ENCODE data around the gene P3H1. TPM values are rescaled to one million over a fixed set of nuclear protein-coding genes. Genes with fewer than 3 reads are reported as not detected.
"Not testable (repeated sequence)": the region's sequence is repeated elsewhere in the genome, so short reads cannot be mapped to it uniquely, and the experiment has no call there.

Gene P3H1
- total and polyA plus RNA-seq, 2 donors (not counting 1 experiment from before 2014, with no cell fraction given), result 42.2 to 51.3 TPM

GRCh38 chr1:42815941-42816584 lies 49.2 kb upstream of the P3H1 start:
- H3K27ac ChIP-seq (ENCODE audit: low read length in 2 of 2), result peak overlapping the region; percentile 65 to 81
- peak overlapping the region; percentile 92 for H2AFZ ChIP-seq (ENCODE audit: insufficient read depth, low read depth, low read length, poor library complexity, severe bottlenecking)
- TF ChIP-seq CTCF (IDR thresholded peaks at IDR 0.05), result no peak
- Mint-ChIP-seq H3K4me3 (peak overlapping the region; percentile 89), H3K27ac (peak overlapping the region; percentile 92), H3K9me3 (ENCODE audit: insufficient read depth) (no peaks in the 10 kb centered on the region), H3K27me3 (no peaks in the 10 kb centered on the region), H3K4me1 (peaks cover 20% of the 10 kb centered on the region)
- H3K79me2 ChIP-seq (ENCODE audit: control insufficient read depth, insufficient read depth, low read length), result peaks cover 21% of the 10 kb centered on the region
- intact Hi-C loops (cut with micrococcal nuclease), result loop anchor here (2.0 kb wide), 3 partner anchors 143 to 357 kb away; partner anchors contain the start of genes CFAP57, EBNA1BP2 and SLC2A1
- H3K4me3 ChIP-seq (ENCODE audit: control extremely low read depth in 1 of 5, extremely low read depth in 1 of 5, insufficient read depth in 1 of 5, low read depth in 2 of 5, low read length in 4 of 5), result peak overlapping the region; percentile 57 to 82 (median 77)
- no peaks in the 10 kb centered on the region for H3K9me3 ChIP-seq (ENCODE audit: control extremely low read depth in 1 of 3, control insufficient read depth in 2 of 3, insufficient read depth in 1 of 3, low read length in 2 of 3)
- DNase-seq, result peak; percentile 41
- POLR2A ChIA-PET, result interaction anchor here (0.6 to 2.4 kb wide), 3 partner anchors 30 to 405 kb away, joined by 4 to 16 read pairs (median 4); partner anchors contain the start of gene ZNF691
- ATAC-seq (ENCODE audit: low read depth), result no peak
- H4K20me1 ChIP-seq (ENCODE audit: control insufficient read depth, insufficient read depth, low read length, poor library complexity, severe bottlenecking), result no peaks in the 10 kb centered on the region
- peaks cover 2 to 3% of the 10 kb centered on the region in 2 experiments for H3K36me3 ChIP-seq (replicated peaks in 1 of 2; ENCODE audit: control extremely low read depth in 1 of 2, control insufficient read depth in 1 of 2, extremely low read depth in 1 of 2, insufficient read depth in 2 of 2, low read length in 1 of 2)
- CTCF ChIA-PET, result interaction anchor here (0.6 to 1.7 kb wide), 4 partner anchors 9 to 257 kb away, joined by 3 to 6 read pairs (median 3); partner anchors contain the start of genes C1orf50 and P3H1
- H3K4me2 ChIP-seq (replicated peaks; ENCODE audit: low read depth, low read length, poor library complexity, severe bottlenecking), result peak overlapping the region; percentile 89
- H3K9ac ChIP-seq (ENCODE audit: low read length), result peak overlapping the region; percentile 81
- no peaks in the 10 kb centered on the region for H3K27me3 ChIP-seq (replicated peaks in 1 of 4; ENCODE audit: control extremely low read depth in 1 of 4, control insufficient read depth in 3 of 4, insufficient read depth in 4 of 4, low read length in 3 of 4)
- 44% methylated on average over 5 of the region's 7 CpGs for WGBS (ENCODE audit: insufficient coverage)
- peaks cover 13% of the 10 kb centered on the region in 2 donors for H3K4me1 ChIP-seq (ENCODE audit: control insufficient read depth in 2 of 2, insufficient read depth in 2 of 2, low read length in 2 of 2)

- H3K36me3 ChIP-seq (replicated peaks in 1 of 2; ENCODE audit: control extremely low read depth in 1 of 2, control insufficient read depth in 1 of 2, extremely low read depth in 1 of 2, insufficient read depth in 2 of 2, low read length in 1 of 2); H3K27me3 ChIP-seq (replicated peaks in 1 of 4; ENCODE audit: control extremely low read depth in 1 of 4, control insufficient read depth in 3 of 4, insufficient read depth in 4 of 4, low read length in 3 of 4); H3K4me3 Mint-ChIP-seq; H3K9me3 ChIP-seq (ENCODE audit: control extremely low read depth in 1 of 3, control insufficient read depth in 2 of 3, insufficient read depth in 1 of 3, low read length in 2 of 3); H3K4me3 ChIP-seq (ENCODE audit: control extremely low read depth in 1 of 5, extremely low read depth in 1 of 5, insufficient read depth in 1 of 5, low read depth in 2 of 5, low read length in 4 of 5); H2AFZ ChIP-seq (ENCODE audit: insufficient read depth, low read depth, low read length, poor library complexity, severe bottlenecking); H3K4me2 ChIP-seq (replicated peaks; ENCODE audit: low read depth, low read length, poor library complexity, severe bottlenecking); DNase-seq; intact Hi-C loops (cut with micrococcal nuclease); H3K27ac Mint-ChIP-seq; POLR2A ChIA-PET; H3K9ac ChIP-seq (ENCODE audit: low read length); CTCF ChIA-PET; H4K20me1 ChIP-seq (ENCODE audit: control insufficient read depth, insufficient read depth, low read length, poor library complexity, severe bottlenecking); H3K9me3 Mint-ChIP-seq (ENCODE audit: insufficient read depth); ATAC-seq (ENCODE audit: low read depth); H3K27me3 Mint-ChIP-seq; H3K27ac ChIP-seq (ENCODE audit: low read length in 2 of 2): not testable (repeated sequence)
- no CpG with 5 or more reads among the region's 3 CpGs for WGBS (ENCODE audit: insufficient coverage)
- Histone ChIP-seq H3K79me2 (ENCODE audit: control insufficient read depth, insufficient read depth, low read length) (peaks cover 24% of the 10 kb centered on the region), H3K4me1 (ENCODE audit: control insufficient read depth in 2 of 2, insufficient read depth in 2 of 2, low read length in 2 of 2) (peaks cover 13% of the 10 kb centered on the region in 2 donors)
- H3K4me1 Mint-ChIP-seq, result peaks cover 20% of the 10 kb centered on the region
Measured at GRCh38 chr1:42814815-42815214, 48.0 kb upstream of the P3H1 start.

All from B cell (primary cell).